IMR-90 (cell line): ENCODE results near the gene ELFN1. TPM values are rescaled to one million over a fixed set of nuclear protein-coding genes. Genes with fewer than 3 reads are reported as not detected.

Experiments used
- ATAC-seq: fragments of 200-7000 bp; cut with Tn5 transposase; 2 replicates; pipeline ENCODE4 v1.9.1; 2020; ENCODE audit warnings: low read depth, mild to moderate bottlenecking, moderate library complexity
- BruUV-seq: library from RNA; stranded (reverse); fragments of 400-500 nt; replicated peaks from 2 replicates; lab custom pipeline; 2021; lab: Mats Ljungman, UMichigan
- CTCF ChIA-PET: fragments of 300-600 bp; formaldehyde crosslinking; extraction: SDS; loops from one replicate; lab custom pipeline; 2021; ENCODE audit warnings: antibody characterized with exemption; lab: Yijun Ruan, JAX
- POLR2A ChIA-PET: fragments of 300-600 bp; sonication (Branson Sonifier 250); formaldehyde crosslinking; loops from one replicate; lab custom pipeline; 2022; ENCODE audit warnings: antibody characterized with exemption; ENCODE audit not compliant: unreplicated experiment; lab: Charles Lee
- DNase-seq: peaks from one replicate; pipeline ENCODE4 v3.0.0; 2013
- H2AFZ ChIP-seq: replicated peaks from 2 replicates; pipeline ENCODE3; 2013; ENCODE audit warnings: low read length, mild to moderate bottlenecking; ENCODE audit not compliant: poor library complexity
- H2AK5ac ChIP-seq: 2 replicates; pipeline ENCODE4 v1.6.1; 2013; ENCODE audit warnings: low read depth, low read length, inconsistent platforms
- H2AK9ac ChIP-seq: replicated peaks from 2 replicates; pipeline ENCODE3; 2013; ENCODE audit warnings: mild to moderate bottlenecking, low read depth, low read length, moderate library complexity; ENCODE audit not compliant: poor library complexity
- H2BK120ac ChIP-seq: 2 replicates; pipeline ENCODE4 v1.6.1; 2013; ENCODE audit warnings: low read depth, low read length, inconsistent platforms
- H2BK15ac ChIP-seq: 3 replicates; pipeline ENCODE4 v1.6.1; 2013; ENCODE audit warnings: low read depth, low read length, inconsistent platforms
- H2BK20ac ChIP-seq: 2 replicates; pipeline ENCODE4 v1.6.1; 2013; ENCODE audit warnings: low read depth, mild to moderate bottlenecking, inconsistent platforms, low read length, moderate library complexity
- H2BK5ac ChIP-seq: 2 replicates; pipeline ENCODE4 v1.6.1; 2013; ENCODE audit warnings: mild to moderate bottlenecking, low read depth, low read length, inconsistent platforms; ENCODE audit not compliant: poor library complexity, severe bottlenecking
- H3K14ac ChIP-seq: replicated peaks from 2 replicates; pipeline ENCODE4 v1.6.1; 2013; ENCODE audit warnings: low read depth, low read length, inconsistent platforms
- H3K18ac ChIP-seq: 2 replicates; pipeline ENCODE4 v1.6.1; 2013; ENCODE audit warnings: low read depth, low read length, control low read depth
- H3K23ac ChIP-seq: 2 replicates; pipeline ENCODE4 v1.6.1; 2013; ENCODE audit warnings: low read depth, low read length, inconsistent platforms
- H3K27ac ChIP-seq: 2 replicates; pipeline ENCODE4 v1.5.1; 2013; ENCODE audit warnings: mild to moderate bottlenecking, control low read depth, low read length; ENCODE audit not compliant: insufficient read depth
- H3K27me3 ChIP-seq: 2 replicates; pipeline ENCODE4 v1.6.1; 2013; ENCODE audit warnings: low read length; ENCODE audit not compliant: control insufficient read depth, insufficient read depth
- H3K36me3 ChIP-seq: 2 replicates; pipeline ENCODE4 v1.6.1; 2013; ENCODE audit warnings: low read length, mixed read lengths; ENCODE audit not compliant: control insufficient read depth, insufficient read depth
- H3K4ac ChIP-seq: 2 replicates; pipeline ENCODE4 v1.6.1; 2013; ENCODE audit warnings: low read depth, low read length, inconsistent platforms
- H3K4me1 ChIP-seq: 2 replicates; pipeline ENCODE4 v1.6.1; 2013; ENCODE audit warnings: low read length, mixed read lengths; ENCODE audit not compliant: control insufficient read depth, insufficient read depth
- H3K4me2 ChIP-seq: 2 replicates; pipeline ENCODE4 v1.6.1; 2013; ENCODE audit warnings: low read depth, mild to moderate bottlenecking, control low read depth, low read length, moderate library complexity
- H3K4me3 ChIP-seq: 2 replicates; pipeline ENCODE4 v1.5.1; 2013; ENCODE audit warnings: low read depth, mild to moderate bottlenecking, control low read depth, low read length, moderate library complexity; ENCODE audit not compliant: insufficient read depth
- H3K56ac ChIP-seq: 2 replicates; pipeline ENCODE4 v1.6.1; 2013; ENCODE audit warnings: low read length, inconsistent platforms; ENCODE audit not compliant: insufficient read depth; ENCODE audit errors: extremely low read depth
- H3K79me1 ChIP-seq, 2 experiments: 2 replicates each; pipeline ENCODE4 v1.6.1; 2013; ENCODE audit warnings: low read length in 2 of 2, inconsistent platforms in 1 of 2, low read depth in 1 of 2
- H3K9ac ChIP-seq: 2 replicates; pipeline ENCODE4 v1.6.1; 2013; ENCODE audit warnings: low read depth, low read length, control low read depth
- H3K9me1 ChIP-seq: 2 replicates; pipeline ENCODE4 v1.6.1; 2013; ENCODE audit warnings: low read length, inconsistent platforms; ENCODE audit not compliant: insufficient read depth
- H3K9me3 ChIP-seq: 2 replicates; pipeline ENCODE4 v1.6.1; 2013; ENCODE audit warnings: low read length; ENCODE audit not compliant: control insufficient read depth, insufficient read depth
- H4K20me1 ChIP-seq: 2 replicates; pipeline ENCODE4 v1.6.1; 2013; ENCODE audit warnings: low read length, inconsistent platforms; ENCODE audit not compliant: insufficient read depth
- H4K5ac ChIP-seq: 2 replicates; pipeline ENCODE4 v1.6.1; 2013; ENCODE audit warnings: mild to moderate bottlenecking, low read depth, low read length, control low read depth
- H4K8ac ChIP-seq, 2 experiments: 2 replicates each; pipeline ENCODE4 v1.6.1; 2013; ENCODE audit warnings: low read depth in 2 of 2, low read length in 2 of 2, control low read depth in 1 of 2, inconsistent platforms in 1 of 2
- H4K91ac ChIP-seq: 2 replicates; pipeline ENCODE4 v1.6.1; 2013; ENCODE audit warnings: low read depth, low read length, inconsistent platforms; ENCODE audit not compliant: insufficient read depth
- BHLHE40 ChIP-seq: fragments of 150-350 bp; IDR thresholded peaks from 2 replicates; pipeline ENCODE4 v1.6.1; 2016; ENCODE audit warnings: mild to moderate bottlenecking, low read depth, low read length
- CEBPB ChIP-seq: IDR thresholded peaks from 2 replicates; pipeline ENCODE4 v1.6.1; 2012; ENCODE audit warnings: low read depth, low read length, improper control_type of control experiment
- CHD1 ChIP-seq: IDR thresholded peaks from 2 replicates; pipeline ENCODE4 v1.6.1; 2012; ENCODE audit warnings: low read depth, low read length, improper control_type of control experiment
- FOS ChIP-seq: fragments of 150-350 bp; IDR thresholded peaks from 2 replicates; pipeline ENCODE4 v1.6.1; 2016; ENCODE audit warnings: low read depth, low read length
- MAFK ChIP-seq: IDR thresholded peaks from 2 replicates; pipeline ENCODE4 v1.6.1; 2012; ENCODE audit warnings: low read depth, low read length, improper control_type of control experiment
- MAZ ChIP-seq: IDR thresholded peaks from 2 replicates; pipeline ENCODE4 v1.6.1; 2012; ENCODE audit warnings: low read depth, mild to moderate bottlenecking, low read length, improper control_type of control experiment, moderate library complexity, borderline replicate concordance
- NFE2L2 ChIP-seq: fragments of 150-350 bp; IDR thresholded peaks from 2 replicates; pipeline ENCODE4 v1.6.1; 2016; ENCODE audit warnings: low read depth, mild to moderate bottlenecking, low read length
- POLR2A ChIP-seq: IDR thresholded peaks from 2 replicates; pipeline ENCODE4 v1.6.1; 2012; ENCODE audit warnings: mild to moderate bottlenecking, low read depth, low read length
- RAD21 ChIP-seq: IDR thresholded peaks from 2 replicates; pipeline ENCODE4 v1.6.1; 2012; ENCODE audit warnings: low read length, improper control_type of control experiment
- RCOR1 ChIP-seq: IDR thresholded peaks from 2 replicates; pipeline ENCODE4 v1.6.1; 2012; ENCODE audit warnings: mild to moderate bottlenecking, low read length, improper control_type of control experiment; ENCODE audit not compliant: insufficient replicate concordance
- RFX5 ChIP-seq: IDR thresholded peaks from 2 replicates; pipeline ENCODE4 v1.8.0; 2012; ENCODE audit warnings: low read depth, mild to moderate bottlenecking, low read length, moderate library complexity
- SMC3 ChIP-seq: fragments of 150-350 bp; IDR thresholded peaks from 2 replicates; pipeline ENCODE4 v1.6.1; 2016; ENCODE audit warnings: low read depth, mild to moderate bottlenecking, antibody characterized with exemption, low read length, moderate library complexity
- USF2 ChIP-seq: fragments of 150-350 bp; IDR thresholded peaks from 2 replicates; pipeline ENCODE4 v1.6.1; 2017; ENCODE audit warnings: mild to moderate bottlenecking, antibody characterized with exemption, low read length, low read depth
- WGBS, 2 experiments: methylation state at CpG; one replicate each; pipeline versions ENCODE4 v1.1.5 to v1.1.7; 2013; ENCODE audit warnings: missing lambda C conversion rate in 2 of 2; ENCODE audit not compliant: insufficient read length in 1 of 2; ENCODE audit errors: extremely low coverage in 2 of 2; 5-methylcytosine and 5-hydroxymethylcytosine counted together
- dilution Hi-C: fragments of 300-500 bp; cut with HindIII; formaldehyde crosslinking; loops from one replicate; pipeline ENCODE4 v1.14.3; 2018; ENCODE audit warnings: low sequenced_read_pairs; ENCODE audit not compliant: unreplicated experiment
- in situ Hi-C: fragments of 300-500 bp; cut with MboI; formaldehyde crosslinking; loops from 3 replicates; pipeline ENCODE4 v1.14.3; 2019; ENCODE audit warnings: low sequenced_read_pairs, inconsistent platforms, mixed read lengths
- intact Hi-C: fragments of 100-400 bp; cut with micrococcal nuclease; formaldehyde crosslinking; loops from 2 replicates; pipeline ENCODE4 v1.10.0; 2022
- polyA plus RNA-seq, 3 experiments: library from polyadenylated mRNA; depleted of rRNA; stranded (reverse); fragments of >200 nt; gene quantifications; 2 replicates each; pipeline ENCODE4 v1.2.3, GENCODE V29; 2012; ENCODE audit warnings: low replicate concordance in 1 of 3
- total RNA-seq: library from RNA; depleted of rRNA; stranded (reverse); fragments of >200 nt; gene quantifications from 2 replicates; pipeline ENCODE4 v1.2.3, GENCODE V29; 2012
- TF ChIP-seq, protein P1 (sequence below): conservative IDR thresholded peaks from 2 replicates; pipeline ENCODE4 v1.5.1; 2012; ENCODE audit warnings: mild to moderate bottlenecking, low read depth, low read length, improper control_type of control experiment

The ELFN1 gene
- total and polyA plus RNA-seq, 2 of the 4 experiments (the other 2 are of a cell fraction) = 1.6 to 5.2 TPM

GRCh38 chr7:1669064-1669951, 769 bp upstream of the ELFN1 start (continued):
- no peak for TF ChIP-seq USF2

GRCh38 chr7:1670894-1671593, 967 bp downstream of the ELFN1 start:
- ChIA-PET CTCF (no interaction called here), POLR2A (no interaction called here)
- no peak overlapping the region for H2BK5ac ChIP-seq
- no peak overlapping the region for H3K14ac ChIP-seq
- H3K9me1 ChIP-seq = no peaks in the 10 kb centered on the region
- peak overlapping the region; percentile 37 for H3K4me3 ChIP-seq
- dilution Hi-C loops (no loop called here), in situ Hi-C loops (no loop called here), intact Hi-C loops (no loop called here)
- H3K4ac ChIP-seq = no peak overlapping the region
- H4K8ac ChIP-seq = no peak overlapping the region
- no peak overlapping the region for H3K9ac ChIP-seq
- H2BK20ac ChIP-seq = no peak overlapping the region
- H2BK120ac ChIP-seq = no peak overlapping the region
- H2AK5ac ChIP-seq = no peak overlapping the region
- H3K27me3 ChIP-seq = peaks cover 57% of the 10 kb centered on the region
- DNase-seq (no peak), ATAC-seq (no peak)
- 44% methylated on average over 3 of the region's 26 CpGs; no CpG with 5 or more reads in 1 of the 2 experiments for WGBS, 2 experiments
- peak overlapping the region; percentile 23 for H2AK9ac ChIP-seq
- H3K36me3 ChIP-seq = no peaks in the 10 kb centered on the region
- H4K91ac ChIP-seq = no peak overlapping the region
- H3K79me1 ChIP-seq = no peaks in the 10 kb centered on the region
- no peak overlapping the region for H3K56ac ChIP-seq
- no peaks in the 10 kb centered on the region for H3K9me3 ChIP-seq
- H3K4me2 ChIP-seq = no peak overlapping the region
- H2BK15ac ChIP-seq = no peak overlapping the region
- no peak overlapping the region for H4K5ac ChIP-seq
- no peak overlapping the region for H3K18ac ChIP-seq
- no peak overlapping the region for H3K27ac ChIP-seq
- H3K23ac ChIP-seq = no peak overlapping the region
- BruUV-seq = no TSS peak
- H4K20me1 ChIP-seq = no peaks in the 10 kb centered on the region; the same call in none of the 2 replicates
- peaks cover 2% of the 10 kb centered on the region; the same call in 1 of the 2 replicates for H3K4me1 ChIP-seq
- H2AFZ ChIP-seq = no peak overlapping the region
- no peak for TF ChIP-seq POLR2A
- TF ChIP-seq CEBPB = no peak
- no peak for TF ChIP-seq MAFK
- TF ChIP-seq FOS = no peak
- TF ChIP-seq SMC3 = no peak
- TF ChIP-seq, protein P1, sequence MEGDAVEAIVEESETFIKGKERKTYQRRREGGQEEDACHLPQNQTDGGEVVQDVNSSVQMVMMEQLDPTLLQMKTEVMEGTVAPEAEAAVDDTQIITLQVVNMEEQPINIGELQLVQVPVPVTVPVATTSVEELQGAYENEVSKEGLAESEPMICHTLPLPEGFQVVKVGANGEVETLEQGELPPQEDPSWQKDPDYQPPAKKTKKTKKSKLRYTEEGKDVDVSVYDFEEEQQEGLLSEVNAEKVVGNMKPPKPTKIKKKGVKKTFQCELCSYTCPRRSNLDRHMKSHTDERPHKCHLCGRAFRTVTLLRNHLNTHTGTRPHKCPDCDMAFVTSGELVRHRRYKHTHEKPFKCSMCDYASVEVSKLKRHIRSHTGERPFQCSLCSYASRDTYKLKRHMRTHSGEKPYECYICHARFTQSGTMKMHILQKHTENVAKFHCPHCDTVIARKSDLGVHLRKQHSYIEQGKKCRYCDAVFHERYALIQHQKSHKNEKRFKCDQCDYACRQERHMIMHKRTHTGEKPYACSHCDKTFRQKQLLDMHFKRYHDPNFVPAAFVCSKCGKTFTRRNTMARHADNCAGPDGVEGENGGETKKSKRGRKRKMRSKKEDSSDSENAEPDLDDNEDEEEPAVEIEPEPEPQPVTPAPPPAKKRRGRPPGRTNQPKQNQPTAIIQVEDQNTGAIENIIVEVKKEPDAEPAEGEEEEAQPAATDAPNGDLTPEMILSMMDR = no peak
- TF ChIP-seq MAZ = no peak
- TF ChIP-seq CHD1 = no peak
- TF ChIP-seq RCOR1 = no peak
- no peak for TF ChIP-seq BHLHE40
- TF ChIP-seq RFX5 = no peak
- no peak for TF ChIP-seq NFE2L2
- no peak for TF ChIP-seq RAD21
